NCI-H146 treated with DMSO at 0.1 percent for 48 hours (cell line): ENCODE measurements around the gene TBC1D7.

Experiments used
- DNase-seq: peaks from one replicate; lab custom pipeline; 2025; ENCODE audit not compliant: unreplicated experiment; lab: John Stamatoyannopoulos, UW

The TBC1D7 gene

DNA sequence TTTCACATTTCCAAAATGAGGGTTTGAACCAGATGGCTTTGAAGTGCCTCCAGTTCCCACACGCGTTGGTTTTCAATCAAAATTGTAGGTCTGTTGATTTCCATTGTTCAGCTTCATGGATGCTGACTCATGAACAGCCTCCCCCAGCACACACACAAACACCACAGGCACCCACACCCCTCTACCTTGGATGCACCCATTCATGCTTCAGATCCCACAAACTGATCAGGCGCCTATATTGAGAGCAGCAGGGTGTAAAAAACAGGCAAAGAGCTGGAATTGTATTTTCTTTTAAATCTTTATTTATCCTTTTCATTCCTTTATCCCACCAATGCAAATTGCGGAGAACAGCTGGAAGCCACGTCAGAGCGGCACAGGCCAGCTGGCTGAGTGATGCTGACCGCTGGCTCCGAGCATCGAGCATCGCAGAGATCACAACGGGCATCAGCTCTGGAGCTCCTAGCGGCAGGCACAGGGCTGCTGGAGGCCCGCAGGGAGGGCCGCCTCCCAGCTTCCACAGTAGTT lies 29.3 kb upstream of the TBC1D7 start:
- DNase-seq = no peak

- DNase-seq = no peak
Observed at GRCh38 chr6:13355999-13356785, 27.9 kb upstream of the TBC1D7 start.

GRCh38 chr6:13355043-13355945 lies 27.0 kb upstream of the TBC1D7 start:
- DNase-seq = no peak

DNA sequence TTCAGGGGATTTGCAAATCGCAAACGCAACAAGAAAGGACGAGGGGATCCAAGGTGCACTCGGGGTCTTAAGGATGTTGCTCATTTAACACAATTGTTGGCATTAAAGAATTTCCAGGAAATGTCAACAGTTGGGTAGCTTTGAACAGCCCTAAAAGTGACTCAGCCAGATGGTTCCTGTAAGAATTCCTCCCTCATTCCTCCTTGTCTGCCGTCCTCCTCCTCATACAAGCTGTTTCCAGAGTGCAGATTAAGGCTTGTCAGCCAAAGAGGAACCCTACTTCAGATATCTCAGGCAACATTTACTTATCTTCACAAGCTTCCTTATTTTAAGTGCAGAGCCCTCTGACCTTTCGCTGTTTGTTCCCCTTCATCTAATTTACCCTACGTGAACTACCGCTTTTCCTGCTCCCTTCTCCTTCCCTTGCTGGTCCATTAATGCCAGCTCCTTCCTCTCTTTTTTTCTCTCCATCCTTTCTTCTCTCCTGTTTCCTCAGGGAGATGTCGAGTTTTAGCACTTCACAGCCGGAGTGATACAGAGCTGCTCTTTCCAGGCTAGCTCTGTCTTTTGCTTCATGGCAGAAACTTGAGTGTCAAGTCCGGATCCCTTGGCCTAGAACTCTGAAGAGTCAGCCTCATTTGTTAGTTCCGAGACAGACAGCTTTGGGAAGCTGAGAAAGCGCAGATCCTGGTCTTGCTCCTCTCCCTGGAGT lies 26.1 kb upstream of the TBC1D7 start:
- no peak for DNase-seq

DNA sequence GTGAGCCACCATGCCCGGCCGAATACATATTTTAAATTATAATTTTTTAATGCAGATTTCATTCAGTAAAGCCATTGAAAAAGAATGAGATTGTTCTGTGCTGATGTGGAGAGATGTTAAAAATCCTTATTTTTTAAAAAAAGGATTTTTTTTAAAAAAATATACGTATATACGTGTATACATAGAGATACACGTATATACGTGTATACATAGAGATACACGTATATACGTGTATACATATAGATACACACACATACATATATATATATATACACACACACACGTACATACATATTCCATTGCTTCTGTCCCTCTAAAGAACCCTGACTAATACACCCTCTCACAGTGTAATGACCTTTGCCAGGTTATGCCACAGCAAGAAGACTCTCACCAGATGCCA lies 23.8 kb upstream of the TBC1D7 start:
- DNase-seq = no peak

GRCh38 chr6:13351271-13351670 lies 22.9 kb upstream of the TBC1D7 start:
- DNase-seq = no peak

GRCh38 chr6:13349811-13350506 lies 21.6 kb upstream of the TBC1D7 start:
- DNase-seq = no peak

DNA sequence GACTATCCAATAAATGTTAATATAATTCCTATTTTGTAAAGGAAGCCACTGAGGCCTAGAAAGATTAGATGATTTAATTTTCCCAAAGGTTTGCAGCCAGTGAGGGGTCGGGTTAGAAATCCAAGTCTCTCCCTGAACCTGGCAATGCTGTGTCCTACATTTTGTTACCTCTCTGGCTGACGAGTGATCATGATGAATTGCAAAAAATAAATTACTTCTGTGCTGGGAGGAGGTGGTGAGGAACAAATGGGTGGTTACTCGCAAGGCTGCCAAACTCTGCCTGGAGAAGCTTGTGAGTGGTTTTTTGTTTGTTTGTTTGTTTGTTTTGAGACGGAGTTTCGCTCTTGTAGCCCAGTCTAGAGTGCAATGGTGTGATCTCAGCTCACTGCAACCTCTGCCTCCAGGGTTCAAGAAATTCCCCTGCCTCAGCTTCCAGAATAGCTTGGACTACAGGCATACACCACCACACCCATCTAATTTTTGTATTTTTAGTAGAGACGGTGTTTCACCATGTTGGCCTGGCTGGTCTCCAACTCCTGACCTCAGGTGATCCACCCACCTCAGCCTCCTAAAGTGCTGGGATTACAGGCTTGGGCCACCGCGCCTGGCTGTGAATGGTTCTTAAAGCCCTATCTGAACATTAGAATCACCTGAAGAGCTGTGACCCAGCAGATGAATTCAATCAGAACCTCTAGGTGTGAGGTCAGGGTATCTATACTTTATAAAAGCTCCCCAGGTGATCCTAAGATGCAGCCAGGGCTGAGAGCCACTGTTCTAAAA lies 20.2 kb upstream of the TBC1D7 start:
- DNase-seq = no peak

DNA sequence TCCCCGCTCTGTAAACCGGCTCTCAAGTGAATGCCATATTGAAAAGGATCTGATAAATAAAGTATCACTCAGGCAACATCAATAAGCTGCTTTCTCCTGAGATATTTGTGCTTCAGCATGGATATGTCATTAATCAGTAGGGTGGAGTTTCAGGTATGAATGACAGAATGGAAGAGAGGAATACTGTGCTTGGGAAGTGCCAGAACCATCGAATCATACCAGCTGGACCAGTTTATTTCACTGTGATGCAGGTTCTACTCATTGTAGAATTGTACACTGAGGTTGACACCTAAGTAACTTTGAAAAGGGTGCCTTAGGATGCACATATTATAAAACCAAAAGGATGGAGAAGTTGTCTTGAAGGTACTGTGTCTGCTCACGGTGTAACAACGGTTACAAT lies 17.9 kb upstream of the TBC1D7 start:
- DNase-seq = no peak

- no peak for DNase-seq
Observed at GRCh38 chr6:13342414-13343019, 14.2 kb upstream of the TBC1D7 start.

DNA sequence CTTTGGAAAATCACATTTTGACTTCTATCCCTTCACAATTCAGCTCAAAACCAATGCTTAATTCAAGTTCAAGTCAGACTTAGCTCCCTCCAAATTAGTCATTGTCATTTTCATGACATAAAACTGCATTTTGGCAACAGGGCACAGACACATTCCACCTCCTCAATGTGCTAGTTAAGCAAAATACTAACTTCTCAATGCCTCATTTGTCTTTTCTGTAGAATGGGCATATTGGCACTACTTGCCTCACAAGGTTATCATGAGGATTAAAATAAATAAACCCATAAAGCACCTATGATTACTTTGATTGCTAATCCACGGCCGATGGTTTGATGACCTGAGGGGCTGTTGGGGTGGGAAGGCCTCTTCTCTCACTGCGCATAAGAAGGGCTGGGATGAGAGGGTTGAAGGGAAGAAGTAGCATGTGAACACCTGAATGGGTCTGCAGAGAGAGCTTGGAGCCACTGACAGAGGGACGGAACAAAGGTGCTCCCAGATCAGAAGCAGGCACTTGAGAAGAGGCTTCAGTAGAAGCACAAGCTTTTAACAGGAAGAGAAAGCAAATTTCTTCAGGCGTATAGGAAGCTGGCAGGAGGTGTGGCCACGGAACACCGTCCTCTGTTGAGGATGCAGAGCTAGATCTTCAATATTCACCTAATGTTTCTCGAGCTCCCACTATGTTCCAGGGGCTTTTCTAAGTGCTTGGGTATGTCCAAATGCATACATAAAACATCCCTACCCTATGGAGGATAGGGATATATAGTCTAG lies 11.7 kb upstream of the TBC1D7 start:
- DNase-seq = no peak

- no peak for DNase-seq
Observed at GRCh38 chr6:13338038-13338437, 9.7 kb upstream of the TBC1D7 start.

DNA sequence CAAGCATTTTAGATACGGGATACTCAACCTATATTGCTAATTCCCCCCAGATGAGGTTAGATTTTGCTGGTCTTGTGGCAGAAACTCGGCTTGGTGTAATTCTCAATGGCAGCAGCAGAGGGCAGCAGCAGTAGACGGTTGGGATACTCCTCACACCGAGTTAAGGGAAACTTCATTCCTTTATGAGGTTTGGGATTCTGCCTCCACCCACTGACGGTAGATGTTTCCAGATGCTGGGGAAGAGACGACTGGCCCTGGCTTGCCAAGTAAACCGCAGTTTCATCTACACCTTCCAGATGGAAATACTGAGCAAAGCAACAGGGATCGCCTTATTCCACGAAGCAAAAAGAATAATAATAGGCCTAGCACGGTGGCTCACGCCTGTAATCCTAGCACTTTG lies 8.2 kb upstream of the TBC1D7 start:
- DNase-seq = peak; percentile 56

DNA sequence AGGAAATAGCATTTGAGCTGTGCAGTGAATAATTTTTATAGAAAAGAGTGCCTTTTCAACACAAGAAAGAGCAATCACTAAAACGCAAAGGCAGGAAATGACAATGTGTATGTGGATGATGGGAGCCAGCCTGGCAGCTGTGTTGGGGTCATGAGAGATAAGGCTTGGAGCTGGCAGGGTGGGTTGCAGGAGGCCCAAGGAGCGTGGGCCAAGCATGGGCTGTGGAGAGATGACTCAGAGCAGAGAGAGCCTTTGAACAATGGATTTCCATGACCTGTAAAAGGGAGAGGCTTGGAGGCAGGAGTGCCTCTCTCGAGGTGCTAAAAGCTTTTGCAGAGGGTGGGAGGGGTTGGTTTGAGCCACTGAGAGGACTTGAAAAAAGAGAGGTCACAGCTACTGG lies 6.6 kb upstream of the TBC1D7 start:
- DNase-seq = no peak

GRCh38 chr6:13332349-13332706 lies 4.0 kb upstream of the TBC1D7 start:
- DNase-seq = no peak

GRCh38 chr6:13331516-13332348 lies 3.4 kb upstream of the TBC1D7 start:
- DNase-seq = peak; percentile 9

- peak; percentile 36 for DNase-seq
Observed at GRCh38 chr6:13328875-13329183, 492 bp upstream of the TBC1D7 start.

- DNase-seq = no peak
Observed at GRCh38 chr6:13327691-13328075, 654 bp downstream of the TBC1D7 start.
